ENCODE measurements around the gene RBMS3.
"Not testable (repeated sequence)": the region's sequence is repeated elsewhere in the genome, so short reads cannot be mapped to it uniquely, and the experiment has no call there.

Gene RBMS3

GRCh38 chr3:29374226-29374625 is 93.4 kb downstream of the RBMS3 start:
- H3K9me3 ChIP-seq (ENCODE audit: control insufficient read depth in 2 of 2, low read length in 2 of 2): no peaks in the 10 kb centered on the region
- H3K4me3 ChIP-seq (ENCODE audit: low read length in 2 of 2): no peak overlapping the region
- no peaks in the 10 kb centered on the region for H3K4me1 ChIP-seq (ENCODE audit: control insufficient read depth in 2 of 2, insufficient read depth in 2 of 2, low read length in 2 of 2)
- no peaks in the 10 kb centered on the region for H3K36me3 ChIP-seq (ENCODE audit: control insufficient read depth in 2 of 2, insufficient read depth in 2 of 2, low read length in 2 of 2)
- H3K9ac ChIP-seq (ENCODE audit: low read depth in 1 of 2, low read length in 2 of 2): no peak overlapping the region
- H3K27ac ChIP-seq (ENCODE audit: low read depth in 2 of 2, low read length in 2 of 2): no peak overlapping the region
- H3K27me3 ChIP-seq (ENCODE audit: control insufficient read depth in 2 of 2, insufficient read depth in 2 of 2, low read length in 2 of 2): no peaks in the 10 kb centered on the region

GRCh38 chr3:29379097-29379496 is 98.2 kb downstream of the RBMS3 start:
- no peak overlapping the region for H3K27ac ChIP-seq (ENCODE audit: low read depth in 2 of 2, low read length in 2 of 2)
- H3K4me3 ChIP-seq (ENCODE audit: low read length in 2 of 2): no peak overlapping the region
- H3K27me3 ChIP-seq (ENCODE audit: control insufficient read depth in 2 of 2, insufficient read depth in 2 of 2, low read length in 2 of 2): no peaks in the 10 kb centered on the region
- H3K9ac ChIP-seq (ENCODE audit: low read depth in 1 of 2, low read length in 2 of 2): no peak overlapping the region
- H3K9me3 ChIP-seq (ENCODE audit: control insufficient read depth in 2 of 2, low read length in 2 of 2): no peaks in the 10 kb centered on the region
- H3K4me1 ChIP-seq (ENCODE audit: control insufficient read depth in 2 of 2, insufficient read depth in 2 of 2, low read length in 2 of 2): no peaks in the 10 kb centered on the region
- H3K36me3 ChIP-seq (ENCODE audit: control insufficient read depth in 2 of 2, insufficient read depth in 2 of 2, low read length in 2 of 2): no peaks in the 10 kb centered on the region

GRCh38 chr3:29381595-29381994 is 100.7 kb downstream of the RBMS3 start:
- no peak overlapping the region for H3K27ac ChIP-seq (ENCODE audit: low read depth in 2 of 2, low read length in 2 of 2)
- H3K9me3 ChIP-seq (ENCODE audit: control insufficient read depth in 2 of 2, low read length in 2 of 2): no peaks in the 10 kb centered on the region
- H3K4me3 ChIP-seq (ENCODE audit: low read length in 2 of 2): no peak overlapping the region
- no peak overlapping the region for H3K9ac ChIP-seq (ENCODE audit: low read depth in 1 of 2, low read length in 2 of 2)
- H3K27me3 ChIP-seq (ENCODE audit: control insufficient read depth in 2 of 2, insufficient read depth in 2 of 2, low read length in 2 of 2): no peaks in the 10 kb centered on the region
- no peaks in the 10 kb centered on the region for H3K4me1 ChIP-seq (ENCODE audit: control insufficient read depth in 2 of 2, insufficient read depth in 2 of 2, low read length in 2 of 2)
- H3K36me3 ChIP-seq (ENCODE audit: control insufficient read depth in 2 of 2, insufficient read depth in 2 of 2, low read length in 2 of 2): no peaks in the 10 kb centered on the region

GRCh38 chr3:29382409-29382808 is 101.5 kb downstream of the RBMS3 start:
- Histone ChIP-seq H3K9me3 (ENCODE audit: control insufficient read depth in 2 of 2, low read length in 2 of 2) (no peaks in the 10 kb centered on the region), H3K36me3 (ENCODE audit: control insufficient read depth in 2 of 2, insufficient read depth in 2 of 2, low read length in 2 of 2) (no peaks in the 10 kb centered on the region), H3K4me1 (ENCODE audit: control insufficient read depth in 2 of 2, insufficient read depth in 2 of 2, low read length in 2 of 2) (no peaks in the 10 kb centered on the region), H3K27ac (ENCODE audit: low read depth in 2 of 2, low read length in 2 of 2) (no peak overlapping the region), H3K27me3 (ENCODE audit: control insufficient read depth in 2 of 2, insufficient read depth in 2 of 2, low read length in 2 of 2) (no peaks in the 10 kb centered on the region), H3K9ac (ENCODE audit: low read depth in 1 of 2, low read length in 2 of 2) (no peak overlapping the region), H3K4me3 (ENCODE audit: low read length in 2 of 2) (no peak overlapping the region)

- no peaks in the 10 kb centered on the region for H3K27me3 ChIP-seq (ENCODE audit: control insufficient read depth in 2 of 2, insufficient read depth in 2 of 2, low read length in 2 of 2)
- no peaks in the 10 kb centered on the region for H3K4me1 ChIP-seq (ENCODE audit: control insufficient read depth in 2 of 2, insufficient read depth in 2 of 2, low read length in 2 of 2)
- H3K9ac ChIP-seq (ENCODE audit: low read depth in 1 of 2, low read length in 2 of 2): no peak overlapping the region
- H3K27ac ChIP-seq (ENCODE audit: low read depth in 2 of 2, low read length in 2 of 2): no peak overlapping the region
- H3K9me3 ChIP-seq (ENCODE audit: control insufficient read depth in 2 of 2, low read length in 2 of 2): no peaks in the 10 kb centered on the region
- H3K4me3 ChIP-seq (ENCODE audit: low read length in 2 of 2): no peak overlapping the region
- no peaks in the 10 kb centered on the region for H3K36me3 ChIP-seq (ENCODE audit: control insufficient read depth in 2 of 2, insufficient read depth in 2 of 2, low read length in 2 of 2)
These were observed 102.0 kb downstream of the RBMS3 start for GRCh38 chr3:29382845-29383244.

- no peaks in the 10 kb centered on the region for H3K27me3 ChIP-seq (ENCODE audit: control insufficient read depth in 2 of 2, insufficient read depth in 2 of 2, low read length in 2 of 2)
- H3K27ac ChIP-seq (ENCODE audit: low read depth in 2 of 2, low read length in 2 of 2): no peak overlapping the region
- no peaks in the 10 kb centered on the region for H3K4me1 ChIP-seq (ENCODE audit: control insufficient read depth in 2 of 2, insufficient read depth in 2 of 2, low read length in 2 of 2)
- H3K4me3 ChIP-seq (ENCODE audit: low read length in 2 of 2): no peak overlapping the region
- H3K36me3 ChIP-seq (ENCODE audit: control insufficient read depth in 2 of 2, insufficient read depth in 2 of 2, low read length in 2 of 2): no peaks in the 10 kb centered on the region
- H3K9ac ChIP-seq (ENCODE audit: low read depth in 1 of 2, low read length in 2 of 2): no peak overlapping the region
- no peaks in the 10 kb centered on the region for H3K9me3 ChIP-seq (ENCODE audit: control insufficient read depth in 2 of 2, low read length in 2 of 2)
These were observed 103.8 kb downstream of the RBMS3 start for GRCh38 chr3:29384640-29385039.

GRCh38 chr3:29385046-29385830 is 104.4 kb downstream of the RBMS3 start:
- Histone ChIP-seq H3K4me3 (ENCODE audit: low read length in 2 of 2) (no peak overlapping the region), H3K27ac (ENCODE audit: low read depth in 2 of 2, low read length in 2 of 2) (no peak overlapping the region), H3K4me1 (ENCODE audit: control insufficient read depth in 2 of 2, insufficient read depth in 2 of 2, low read length in 2 of 2) (no peaks in the 10 kb centered on the region), H3K36me3 (ENCODE audit: control insufficient read depth in 2 of 2, insufficient read depth in 2 of 2, low read length in 2 of 2) (no peaks in the 10 kb centered on the region), H3K27me3 (ENCODE audit: control insufficient read depth in 2 of 2, insufficient read depth in 2 of 2, low read length in 2 of 2) (no peaks in the 10 kb centered on the region), H3K9ac (ENCODE audit: low read depth in 1 of 2, low read length in 2 of 2) (no peak overlapping the region), H3K9me3 (ENCODE audit: control insufficient read depth in 2 of 2, low read length in 2 of 2) (no peaks in the 10 kb centered on the region)

GRCh38 chr3:29389362-29389761 is 108.5 kb downstream of the RBMS3 start:
- no peaks in the 10 kb centered on the region for H3K27me3 ChIP-seq (ENCODE audit: control insufficient read depth in 2 of 2, insufficient read depth in 2 of 2, low read length in 2 of 2)
- no peaks in the 10 kb centered on the region for H3K36me3 ChIP-seq (ENCODE audit: control insufficient read depth in 2 of 2, insufficient read depth in 2 of 2, low read length in 2 of 2)
- H3K9me3 ChIP-seq (ENCODE audit: control insufficient read depth in 2 of 2, low read length in 2 of 2): no peaks in the 10 kb centered on the region
- no peaks in the 10 kb centered on the region for H3K4me1 ChIP-seq (ENCODE audit: control insufficient read depth in 2 of 2, insufficient read depth in 2 of 2, low read length in 2 of 2)
- H3K27ac ChIP-seq (ENCODE audit: low read depth in 2 of 2, low read length in 2 of 2): no peak overlapping the region
- H3K4me3 ChIP-seq (ENCODE audit: low read length in 2 of 2): no peak overlapping the region
- H3K9ac ChIP-seq (ENCODE audit: low read depth in 1 of 2, low read length in 2 of 2): no peak overlapping the region

GRCh38 chr3:29392625-29393388 is 111.9 kb downstream of the RBMS3 start:
- Histone ChIP-seq H3K27me3 (ENCODE audit: control insufficient read depth in 2 of 2, insufficient read depth in 2 of 2, low read length in 2 of 2) (no peaks in the 10 kb centered on the region), H3K9ac (ENCODE audit: low read depth in 1 of 2, low read length in 2 of 2) (no peak overlapping the region), H3K9me3 (ENCODE audit: control insufficient read depth in 2 of 2, low read length in 2 of 2) (no peaks in the 10 kb centered on the region), H3K4me1 (ENCODE audit: control insufficient read depth in 2 of 2, insufficient read depth in 2 of 2, low read length in 2 of 2) (no peaks in the 10 kb centered on the region), H3K36me3 (ENCODE audit: control insufficient read depth in 2 of 2, insufficient read depth in 2 of 2, low read length in 2 of 2) (no peaks in the 10 kb centered on the region), H3K27ac (ENCODE audit: low read depth in 2 of 2, low read length in 2 of 2) (no peak overlapping the region), H3K4me3 (ENCODE audit: low read length in 2 of 2) (no peak overlapping the region)

- not testable (repeated sequence) for H3K4me3 ChIP-seq (ENCODE audit: low read length in 2 of 2); H3K9ac ChIP-seq (ENCODE audit: low read depth in 1 of 2, low read length in 2 of 2); H3K9me3 ChIP-seq (ENCODE audit: control insufficient read depth in 2 of 2, low read length in 2 of 2); H3K27me3 ChIP-seq (ENCODE audit: control insufficient read depth in 2 of 2, insufficient read depth in 2 of 2, low read length in 2 of 2); H3K36me3 ChIP-seq (ENCODE audit: control insufficient read depth in 2 of 2, insufficient read depth in 2 of 2, low read length in 2 of 2); H3K4me1 ChIP-seq (ENCODE audit: control insufficient read depth in 2 of 2, insufficient read depth in 2 of 2, low read length in 2 of 2); H3K27ac ChIP-seq (ENCODE audit: low read depth in 2 of 2, low read length in 2 of 2)
These were observed 113.1 kb downstream of the RBMS3 start for GRCh38 chr3:29393946-29394345.
